Naive thymus-derived CD4-positive, alpha-beta T cell (primary cell): ENCODE data around the gene TSHR. TPM values are rescaled to one million over a fixed set of nuclear protein-coding genes. Genes with fewer than 3 reads are reported as not detected.

Experiments
- ATAC-seq: fragments of 150-1000 bp; cut with Tn5 transposase; 2 replicates; pipeline ENCODE4 v1.10.0; 2021; ENCODE audit warnings: mild to moderate bottlenecking, moderate library complexity
- CTCF ChIA-PET: fragments of 350-600 bp; sonication (Branson Sonifier 250); formaldehyde crosslinking; loops from one replicate; lab custom pipeline; 2021; ENCODE audit warnings: antibody characterized with exemption; lab: Charles Lee
- POLR2A ChIA-PET: fragments of 350-600 bp; sonication (Branson Sonifier 250); formaldehyde crosslinking; loops from one replicate; lab custom pipeline; 2021; ENCODE audit warnings: antibody characterized with exemption, inconsistent platforms; lab: Charles Lee
- DNase-seq, 9 donors: peaks; one replicate each; pipeline versions ENCODE4 v3.0.0 to v3.0.0-alpha.2; 2020 to 2022; ENCODE audit warnings: mixed read lengths in 1 of 9
- H3K27ac ChIP-seq: one replicate; pipeline ENCODE4 v1.7.0; 2013; ENCODE audit warnings: mild to moderate bottlenecking, low read depth, low read length, moderate library complexity
- H3K27me3 ChIP-seq, 2 donors: one replicate each; pipeline ENCODE4 v1.7.0; 2013; ENCODE audit warnings: low read length in 2 of 2, mild to moderate bottlenecking in 2 of 2, moderate library complexity in 2 of 2; ENCODE audit not compliant: control insufficient read depth in 2 of 2, insufficient read depth in 2 of 2
- H3K36me3 ChIP-seq, 3 experiments: 1 replicate in 2 of 3; 2 replicates in 1 of 3; pipeline ENCODE4 v1.7.0; 2013; ENCODE audit warnings: low read length in 3 of 3, mild to moderate bottlenecking in 3 of 3, moderate library complexity in 1 of 3; ENCODE audit not compliant: insufficient read depth in 3 of 3, control insufficient read depth in 2 of 3
- H3K4me1 ChIP-seq, 2 donors: one replicate each; pipeline ENCODE4 v1.7.0; 2013; ENCODE audit warnings: low read length in 2 of 2, mild to moderate bottlenecking in 2 of 2, moderate library complexity in 1 of 2; ENCODE audit not compliant: control insufficient read depth in 2 of 2, insufficient read depth in 2 of 2
- H3K4me3 ChIP-seq: 2 replicates; pipeline ENCODE4 v1.7.0; 2013; ENCODE audit warnings: mild to moderate bottlenecking, low read length
- H3K9me3 ChIP-seq, 3 experiments: 1 replicate in 2 of 3; 2 replicates in 1 of 3; pipeline ENCODE4 v1.7.0; 2013; ENCODE audit warnings: low read length in 3 of 3; ENCODE audit not compliant: control insufficient read depth in 2 of 3
- H3K27ac Mint-ChIP-seq, 9 donors: one replicate each; pipeline ENCODE4 v1.8.0; 2020 to 2022; ENCODE audit warnings: mixed read lengths in 9 of 9, mild to moderate bottlenecking in 8 of 9, moderate library complexity in 5 of 9, inconsistent platforms in 2 of 9
- H3K27me3 Mint-ChIP-seq, 5 donors: one replicate each; pipeline ENCODE4 v1.8.0; 2021 to 2022; ENCODE audit warnings: mixed read lengths in 5 of 5, mild to moderate bottlenecking in 1 of 5
- H3K36me3 Mint-ChIP-seq, 5 donors: one replicate each; pipeline ENCODE4 v1.8.0; 2020 to 2022; ENCODE audit warnings: mixed read lengths in 5 of 5, mild to moderate bottlenecking in 3 of 5, inconsistent platforms in 1 of 5
- H3K4me1 Mint-ChIP-seq, 7 donors: one replicate each; pipeline ENCODE4 v1.8.0; 2020 to 2022; ENCODE audit warnings: mixed read lengths in 7 of 7, mild to moderate bottlenecking in 3 of 7, inconsistent platforms in 1 of 7
- H3K4me3 Mint-ChIP-seq, 10 donors: one replicate each; pipeline ENCODE4 v1.8.0; 2020 to 2022; ENCODE audit warnings: mild to moderate bottlenecking in 10 of 10, mixed read lengths in 10 of 10, moderate library complexity in 6 of 10, inconsistent platforms in 2 of 10
- H3K9me3 Mint-ChIP-seq, 11 donors: one replicate each; pipeline ENCODE4 v1.8.0; 2020 to 2022; ENCODE audit warnings: mixed read lengths in 11 of 11, mild to moderate bottlenecking in 4 of 11, inconsistent platforms in 1 of 11, moderate library complexity in 1 of 11
- intact Hi-C, 2 donors: fragments of 100-400 bp; cut with micrococcal nuclease; formaldehyde crosslinking; loops; one replicate each; pipeline ENCODE4 v1.15.1; 2023
- polyA plus RNA-seq, 2 donors: library from polyadenylated mRNA; unstranded; fragments of 300-500 nt; fragmentation: Illumina TruSeq; gene quantifications; one replicate each; pipeline ENCODE4 v1.2.3, GENCODE V29; 2021
- total RNA-seq, 6 experiments: library from RNA in 5 of 6; stranded (reverse) in 5 of 6; gene quantifications; 1 replicate in 5 of 6; 2 replicates in 1 of 6; pipeline ENCODE4 v1.2.3 and lab custom pipeline; 2021 to 2026

Gene TSHR
- total and polyA plus RNA-seq, 7 experiments from 2014 or later = 0.48 to 2.2 (median 0.78) TPM; not detected in 4

DNA sequence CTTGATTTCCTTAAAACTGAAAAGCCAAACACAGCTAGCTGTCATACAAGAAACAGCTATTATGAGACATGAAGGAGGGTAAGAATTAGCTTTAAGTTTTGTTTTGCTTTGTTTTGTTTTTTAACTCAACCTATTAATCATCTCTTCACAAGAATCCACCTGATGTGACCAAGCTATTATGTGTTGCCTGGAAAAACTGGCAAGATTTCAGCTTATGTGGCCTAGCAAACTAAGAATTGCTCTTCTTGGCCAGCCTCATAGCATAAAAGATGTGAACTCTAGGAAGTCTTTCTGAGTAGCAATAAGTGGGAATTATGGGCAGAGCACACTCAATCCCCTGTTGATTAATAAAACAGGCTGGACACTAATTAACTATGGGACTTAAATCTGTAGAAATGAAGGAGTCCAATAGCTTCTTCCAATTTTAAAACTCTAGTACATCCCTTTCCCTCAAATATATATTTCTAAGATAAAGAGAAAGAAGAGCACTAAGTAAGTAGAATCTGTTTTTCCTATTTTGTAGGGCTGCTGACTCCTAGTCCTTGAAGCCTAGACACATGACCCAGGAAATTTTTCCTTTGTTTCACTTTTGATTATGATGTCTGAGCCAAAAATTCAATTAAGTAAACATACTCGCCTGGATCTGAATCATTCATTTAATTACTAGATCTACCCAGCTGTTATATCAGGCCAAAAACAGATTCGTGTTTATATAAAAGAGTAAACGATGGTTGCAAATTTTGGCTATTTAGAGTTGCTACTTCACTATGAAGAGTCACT, 189.6 kb downstream of the TSHR start:
- no peak overlapping the region for H3K27ac ChIP-seq
- Mint-ChIP-seq H3K4me3 (no peak overlapping the region), H3K4me1 (peaks cover 0 to 16% (median 13%) of the 10 kb centered on the region in 7 donors), H3K27me3 (no peaks in the 10 kb centered on the region), H3K27ac (no peak overlapping the region), H3K36me3 (peaks cover 0 to 7% (median 0%) of the 10 kb centered on the region in 5 donors), H3K9me3 (peaks cover 0 to 5% (median 0%) of the 10 kb centered on the region in 11 donors)
- ChIA-PET POLR2A (no interaction called here), CTCF (no interaction called here)
- intact Hi-C loops = no loop called here
- DNase-seq = no peak
- ATAC-seq = no peak
- H3K27me3 ChIP-seq = no peaks in the 10 kb centered on the region
- H3K36me3 ChIP-seq = no peaks in the 10 kb centered on the region
- no peaks in the 10 kb centered on the region for H3K9me3 ChIP-seq
- H3K4me3 ChIP-seq = no peak overlapping the region
- peaks cover 0 to 7% of the 10 kb centered on the region in 2 donors for H3K4me1 ChIP-seq

DNA sequence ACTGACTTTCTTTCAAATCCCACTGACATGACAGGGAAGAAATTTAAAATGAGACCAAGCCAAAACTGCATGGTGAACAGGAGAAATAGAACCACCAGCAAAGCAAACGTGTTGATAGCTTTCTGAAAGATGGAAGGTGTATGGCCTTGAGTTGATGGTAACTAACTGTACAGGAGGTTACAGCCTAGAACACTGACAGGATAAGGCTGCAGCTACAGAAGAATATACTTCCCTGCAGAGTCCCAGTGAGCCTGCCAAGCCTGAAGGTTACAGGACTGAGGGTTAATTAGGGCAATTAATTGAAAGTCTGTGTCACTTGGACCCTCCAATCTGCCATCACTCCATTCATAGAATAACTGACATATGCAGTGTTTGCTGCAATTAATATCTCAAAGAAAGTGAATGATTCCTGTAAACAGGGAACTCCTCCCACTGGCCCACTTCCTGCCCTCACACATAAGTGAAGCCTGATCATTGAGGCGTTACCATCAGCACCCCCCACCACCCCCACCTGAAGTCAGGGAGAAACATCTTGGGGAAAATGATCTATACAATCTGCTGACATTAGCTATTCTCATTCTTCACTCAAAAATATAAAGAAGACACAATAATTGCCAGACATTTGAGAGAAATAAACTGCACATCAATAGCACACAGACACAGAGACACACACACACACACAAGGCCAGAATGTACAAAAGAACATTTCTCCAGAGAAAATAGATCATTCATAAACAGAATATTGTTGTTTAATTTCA, 191.9 kb downstream of the TSHR start:
- peaks cover 0 to 5% (median 0%) of the 10 kb centered on the region in 11 donors for H3K9me3 Mint-ChIP-seq

DNA sequence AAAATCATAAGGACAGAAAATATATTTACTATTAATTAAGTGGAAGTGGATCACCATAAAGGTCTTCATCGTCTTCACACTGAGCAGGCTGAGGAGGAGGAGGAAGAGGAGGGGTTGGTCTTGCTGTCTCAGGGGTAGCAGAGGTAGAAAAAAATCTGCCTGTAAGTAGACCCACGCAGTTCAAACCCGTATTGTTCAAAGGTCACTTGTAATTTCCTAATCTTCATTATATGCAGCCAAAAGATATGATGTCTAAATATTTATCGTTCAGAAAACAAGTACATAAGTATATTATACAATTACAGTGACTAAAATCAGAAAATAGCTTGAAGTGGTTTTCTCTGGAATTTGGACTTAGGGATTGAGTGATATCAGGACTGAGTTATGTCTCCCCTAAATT, 193.2 kb downstream of the TSHR start:
- no peak overlapping the region for H3K4me3 Mint-ChIP-seq
- peaks cover 0 to 4% (median 0%) of the 10 kb centered on the region in 11 donors for H3K9me3 Mint-ChIP-seq
- Histone ChIP-seq H3K4me3 (no peak overlapping the region), H3K27ac (no peak overlapping the region), H3K36me3 (no peaks in the 10 kb centered on the region), H3K27me3 (no peaks in the 10 kb centered on the region), H3K9me3 (no peaks in the 10 kb centered on the region), H3K4me1 (peaks cover 0 to 7% of the 10 kb centered on the region in 2 donors)
- H3K27me3 Mint-ChIP-seq = no peaks in the 10 kb centered on the region
- H3K36me3 Mint-ChIP-seq = peaks cover 0 to 4% (median 0%) of the 10 kb centered on the region in 5 donors
- ChIA-PET CTCF (no interaction called here), POLR2A (no interaction called here)
- H3K4me1 Mint-ChIP-seq = peaks cover 0 to 22% (median 13%) of the 10 kb centered on the region in 7 donors
- ATAC-seq (no peak), DNase-seq (no peak)
- no peak overlapping the region for H3K27ac Mint-ChIP-seq
- intact Hi-C loops = no loop called here

More for the DNA sequence above, 191.9 kb downstream of the TSHR start:
- ChIA-PET POLR2A (interaction anchor here (0.6 to 0.7 kb wide), 2 partner anchors 25 to 52 kb away, joined by 3 read pairs; no protein-coding TSS in a partner anchor), CTCF (interaction anchor here (0.5 kb wide), 1 partner anchor 14 kb away, joined by 8 read pairs; no protein-coding TSS in a partner anchor)
- intact Hi-C loops = no loop called here
- Mint-ChIP-seq H3K27ac (peak overlapping the region in 1 of 9 donors; percentile 0), H3K4me3 (peak overlapping the region in 1 of 10 donors; percentile 28), H3K36me3 (peaks cover 0 to 7% (median 0%) of the 10 kb centered on the region in 5 donors), H3K4me1 (peaks cover 0 to 16% (median 13%) of the 10 kb centered on the region in 7 donors), H3K27me3 (no peaks in the 10 kb centered on the region)
- no peak overlapping the region for H3K4me3 ChIP-seq
- no peaks in the 10 kb centered on the region for H3K27me3 ChIP-seq
- no peak for DNase-seq
- no peak overlapping the region for H3K27ac ChIP-seq
- peaks cover 0 to 7% of the 10 kb centered on the region in 2 donors for H3K4me1 ChIP-seq
- H3K9me3 ChIP-seq = no peaks in the 10 kb centered on the region
- ATAC-seq = no peak
- no peaks in the 10 kb centered on the region for H3K36me3 ChIP-seq

GRCh38 chr14:81153187-81153586, 197.8 kb downstream of the TSHR start:
- H3K27me3 ChIP-seq = no peaks in the 10 kb centered on the region
- no peak overlapping the region for H3K4me3 ChIP-seq
- Mint-ChIP-seq H3K4me3 (no peak overlapping the region), H3K36me3 (peaks cover 0 to 3% (median 2%) of the 10 kb centered on the region in 5 donors), H3K27ac (no peak overlapping the region), H3K4me1 (peaks cover 0 to 6% (median 0%) of the 10 kb centered on the region in 7 donors), H3K27me3 (no peaks in the 10 kb centered on the region), H3K9me3 (peaks cover 0 to 4% (median 0%) of the 10 kb centered on the region in 11 donors)
- no peak for ATAC-seq
- no peaks in the 10 kb centered on the region for H3K9me3 ChIP-seq
- no peaks in the 10 kb centered on the region for H3K36me3 ChIP-seq
- intact Hi-C loops = no loop called here
- no peaks in the 10 kb centered on the region for H3K4me1 ChIP-seq
- ChIA-PET CTCF (interaction anchor here (0.9 kb wide), 1 partner anchor 8 kb away, joined by 3 read pairs; no protein-coding TSS in a partner anchor), POLR2A (no interaction called here)
- H3K27ac ChIP-seq = no peak overlapping the region
- no peak for DNase-seq

DNA sequence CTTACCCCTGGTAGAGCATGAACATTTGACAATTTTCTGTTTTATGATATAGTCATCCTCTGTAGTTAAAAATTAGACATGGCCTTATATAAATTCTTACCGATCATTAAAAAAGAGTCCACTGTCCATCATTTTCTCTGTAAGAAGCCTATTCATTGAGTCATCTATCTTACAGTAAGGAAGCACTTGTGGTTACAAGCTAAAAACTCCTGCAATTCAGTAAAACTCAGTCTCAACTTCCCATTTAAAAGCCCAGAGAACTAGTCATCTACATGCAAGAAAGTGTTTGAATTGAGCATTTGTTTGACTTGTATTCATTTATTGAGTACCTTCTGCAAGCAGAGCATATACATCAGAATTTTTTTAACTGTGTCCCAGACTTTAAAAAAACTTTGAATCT, 202.0 kb downstream of the TSHR start:
- H3K9me3 Mint-ChIP-seq = peaks cover 0 to 4% (median 0%) of the 10 kb centered on the region in 11 donors
- Histone ChIP-seq H3K9me3 (no peaks in the 10 kb centered on the region), H3K27me3 (no peaks in the 10 kb centered on the region), H3K27ac (no peak overlapping the region), H3K36me3 (no peaks in the 10 kb centered on the region), H3K4me3 (no peak overlapping the region), H3K4me1 (no peaks in the 10 kb centered on the region)
- intact Hi-C loops = no loop called here
- no peaks in the 10 kb centered on the region for H3K27me3 Mint-ChIP-seq
- no peak for DNase-seq
- no peak overlapping the region for H3K4me3 Mint-ChIP-seq
- ChIA-PET POLR2A (no interaction called here), CTCF (no interaction called here)
- H3K36me3 Mint-ChIP-seq = peaks cover 0 to 5% (median 3%) of the 10 kb centered on the region in 5 donors
- H3K4me1 Mint-ChIP-seq = peaks cover 0 to 6% (median 0%) of the 10 kb centered on the region in 7 donors
- peak; percentile 27 for ATAC-seq
- no peak overlapping the region for H3K27ac Mint-ChIP-seq

GRCh38 chr14:81161088-81161487, 205.7 kb downstream of the TSHR start:
- H3K4me3 ChIP-seq = no peak overlapping the region
- ATAC-seq (no peak), DNase-seq (no peak)
- Mint-ChIP-seq H3K27ac (no peak overlapping the region), H3K4me1 (peaks cover 0 to 11% (median 0%) of the 10 kb centered on the region in 7 donors), H3K27me3 (no peaks in the 10 kb centered on the region), H3K9me3 (no peaks in the 10 kb centered on the region), H3K36me3 (peaks cover 0 to 5% (median 3%) of the 10 kb centered on the region in 5 donors), H3K4me3 (no peak overlapping the region)
- H3K36me3 ChIP-seq = no peaks in the 10 kb centered on the region
- no peak overlapping the region for H3K27ac ChIP-seq
- H3K27me3 ChIP-seq = no peaks in the 10 kb centered on the region
- POLR2A ChIA-PET = interaction anchor here (0.6 kb wide), 1 partner anchor 29 kb away, joined by 7 read pairs; no protein-coding TSS in a partner anchor
- intact Hi-C loops = no loop called here
- H3K4me1 ChIP-seq = no peaks in the 10 kb centered on the region
- no peaks in the 10 kb centered on the region for H3K9me3 ChIP-seq
- CTCF ChIA-PET = interaction anchor here (0.9 kb wide), 1 partner anchor 8 kb away, joined by 3 read pairs; no protein-coding TSS in a partner anchor
